IMR-90 (cell line): ENCODE data around the gene OTP. TPM values are rescaled to one million over a fixed set of nuclear protein-coding genes. Genes with fewer than 3 reads are reported as not detected.

ENCODE experiments used
- ATAC-seq: fragments of 200-7000 bp; cut with Tn5 transposase; 2 replicates; pipeline ENCODE4 v1.9.1; 2020; ENCODE audit warnings: low read depth, mild to moderate bottlenecking, moderate library complexity
- BruUV-seq: library from RNA; stranded (reverse); fragments of 400-500 nt; replicated peaks from 2 replicates; lab custom pipeline; 2021; lab: Mats Ljungman, UMichigan
- CTCF ChIA-PET: fragments of 300-600 bp; formaldehyde crosslinking; extraction: SDS; loops from one replicate; lab custom pipeline; 2021; ENCODE audit warnings: antibody characterized with exemption; lab: Yijun Ruan, JAX
- POLR2A ChIA-PET: fragments of 300-600 bp; sonication (Branson Sonifier 250); formaldehyde crosslinking; loops from one replicate; lab custom pipeline; 2022; ENCODE audit warnings: antibody characterized with exemption; ENCODE audit not compliant: unreplicated experiment; lab: Charles Lee
- DNase-seq: peaks from one replicate; pipeline ENCODE4 v3.0.0; 2013
- H2AFZ ChIP-seq: replicated peaks from 2 replicates; pipeline ENCODE3; 2013; ENCODE audit warnings: low read length, mild to moderate bottlenecking; ENCODE audit not compliant: poor library complexity
- H2AK5ac ChIP-seq: 2 replicates; pipeline ENCODE4 v1.6.1; 2013; ENCODE audit warnings: low read depth, low read length, inconsistent platforms
- H2AK9ac ChIP-seq: replicated peaks from 2 replicates; pipeline ENCODE3; 2013; ENCODE audit warnings: mild to moderate bottlenecking, low read depth, low read length, moderate library complexity; ENCODE audit not compliant: poor library complexity
- H2BK120ac ChIP-seq: 2 replicates; pipeline ENCODE4 v1.6.1; 2013; ENCODE audit warnings: low read depth, low read length, inconsistent platforms
- H2BK15ac ChIP-seq: 3 replicates; pipeline ENCODE4 v1.6.1; 2013; ENCODE audit warnings: low read depth, low read length, inconsistent platforms
- H2BK20ac ChIP-seq: 2 replicates; pipeline ENCODE4 v1.6.1; 2013; ENCODE audit warnings: low read depth, mild to moderate bottlenecking, inconsistent platforms, low read length, moderate library complexity
- H2BK5ac ChIP-seq: 2 replicates; pipeline ENCODE4 v1.6.1; 2013; ENCODE audit warnings: mild to moderate bottlenecking, low read depth, low read length, inconsistent platforms; ENCODE audit not compliant: poor library complexity, severe bottlenecking
- H3K14ac ChIP-seq: replicated peaks from 2 replicates; pipeline ENCODE4 v1.6.1; 2013; ENCODE audit warnings: low read depth, low read length, inconsistent platforms
- H3K18ac ChIP-seq: 2 replicates; pipeline ENCODE4 v1.6.1; 2013; ENCODE audit warnings: low read depth, low read length, control low read depth
- H3K23ac ChIP-seq: 2 replicates; pipeline ENCODE4 v1.6.1; 2013; ENCODE audit warnings: low read depth, low read length, inconsistent platforms
- H3K27ac ChIP-seq: 2 replicates; pipeline ENCODE4 v1.5.1; 2013; ENCODE audit warnings: mild to moderate bottlenecking, control low read depth, low read length; ENCODE audit not compliant: insufficient read depth
- H3K27me3 ChIP-seq: 2 replicates; pipeline ENCODE4 v1.6.1; 2013; ENCODE audit warnings: low read length; ENCODE audit not compliant: control insufficient read depth, insufficient read depth
- H3K36me3 ChIP-seq: 2 replicates; pipeline ENCODE4 v1.6.1; 2013; ENCODE audit warnings: low read length, mixed read lengths; ENCODE audit not compliant: control insufficient read depth, insufficient read depth
- H3K4ac ChIP-seq: 2 replicates; pipeline ENCODE4 v1.6.1; 2013; ENCODE audit warnings: low read depth, low read length, inconsistent platforms
- H3K4me1 ChIP-seq: 2 replicates; pipeline ENCODE4 v1.6.1; 2013; ENCODE audit warnings: low read length, mixed read lengths; ENCODE audit not compliant: control insufficient read depth, insufficient read depth
- H3K4me2 ChIP-seq: 2 replicates; pipeline ENCODE4 v1.6.1; 2013; ENCODE audit warnings: low read depth, mild to moderate bottlenecking, control low read depth, low read length, moderate library complexity
- H3K4me3 ChIP-seq: 2 replicates; pipeline ENCODE4 v1.5.1; 2013; ENCODE audit warnings: low read depth, mild to moderate bottlenecking, control low read depth, low read length, moderate library complexity; ENCODE audit not compliant: insufficient read depth
- H3K56ac ChIP-seq: 2 replicates; pipeline ENCODE4 v1.6.1; 2013; ENCODE audit warnings: low read length, inconsistent platforms; ENCODE audit not compliant: insufficient read depth; ENCODE audit errors: extremely low read depth
- H3K79me1 ChIP-seq, 2 experiments: 2 replicates each; pipeline ENCODE4 v1.6.1; 2013; ENCODE audit warnings: low read length in 2 of 2, inconsistent platforms in 1 of 2, low read depth in 1 of 2
- H3K9ac ChIP-seq: 2 replicates; pipeline ENCODE4 v1.6.1; 2013; ENCODE audit warnings: low read depth, low read length, control low read depth
- H3K9me1 ChIP-seq: 2 replicates; pipeline ENCODE4 v1.6.1; 2013; ENCODE audit warnings: low read length, inconsistent platforms; ENCODE audit not compliant: insufficient read depth
- H3K9me3 ChIP-seq: 2 replicates; pipeline ENCODE4 v1.6.1; 2013; ENCODE audit warnings: low read length; ENCODE audit not compliant: control insufficient read depth, insufficient read depth
- H4K20me1 ChIP-seq: 2 replicates; pipeline ENCODE4 v1.6.1; 2013; ENCODE audit warnings: low read length, inconsistent platforms; ENCODE audit not compliant: insufficient read depth
- H4K5ac ChIP-seq: 2 replicates; pipeline ENCODE4 v1.6.1; 2013; ENCODE audit warnings: mild to moderate bottlenecking, low read depth, low read length, control low read depth
- H4K8ac ChIP-seq, 2 experiments: 2 replicates each; pipeline ENCODE4 v1.6.1; 2013; ENCODE audit warnings: low read depth in 2 of 2, low read length in 2 of 2, control low read depth in 1 of 2, inconsistent platforms in 1 of 2
- H4K91ac ChIP-seq: 2 replicates; pipeline ENCODE4 v1.6.1; 2013; ENCODE audit warnings: low read depth, low read length, inconsistent platforms; ENCODE audit not compliant: insufficient read depth
- CEBPB ChIP-seq: IDR thresholded peaks from 2 replicates; pipeline ENCODE4 v1.6.1; 2012; ENCODE audit warnings: low read depth, low read length, improper control_type of control experiment
- CHD1 ChIP-seq: IDR thresholded peaks from 2 replicates; pipeline ENCODE4 v1.6.1; 2012; ENCODE audit warnings: low read depth, low read length, improper control_type of control experiment
- FOS ChIP-seq: fragments of 150-350 bp; IDR thresholded peaks from 2 replicates; pipeline ENCODE4 v1.6.1; 2016; ENCODE audit warnings: low read depth, low read length
- MAFK ChIP-seq: IDR thresholded peaks from 2 replicates; pipeline ENCODE4 v1.6.1; 2012; ENCODE audit warnings: low read depth, low read length, improper control_type of control experiment
- MXI1 ChIP-seq: IDR thresholded peaks from 2 replicates; pipeline ENCODE4 v1.6.1; 2012; ENCODE audit warnings: low read depth, mild to moderate bottlenecking, low read length, moderate library complexity, borderline replicate concordance
- POLR2A ChIP-seq: IDR thresholded peaks from 2 replicates; pipeline ENCODE4 v1.6.1; 2012; ENCODE audit warnings: mild to moderate bottlenecking, low read depth, low read length
- RAD21 ChIP-seq: IDR thresholded peaks from 2 replicates; pipeline ENCODE4 v1.6.1; 2012; ENCODE audit warnings: low read length, improper control_type of control experiment
- RCOR1 ChIP-seq: IDR thresholded peaks from 2 replicates; pipeline ENCODE4 v1.6.1; 2012; ENCODE audit warnings: mild to moderate bottlenecking, low read length, improper control_type of control experiment; ENCODE audit not compliant: insufficient replicate concordance
- RFX5 ChIP-seq: IDR thresholded peaks from 2 replicates; pipeline ENCODE4 v1.8.0; 2012; ENCODE audit warnings: low read depth, mild to moderate bottlenecking, low read length, moderate library complexity
- SMC3 ChIP-seq: fragments of 150-350 bp; IDR thresholded peaks from 2 replicates; pipeline ENCODE4 v1.6.1; 2016; ENCODE audit warnings: low read depth, mild to moderate bottlenecking, antibody characterized with exemption, low read length, moderate library complexity
- WGBS, 2 experiments: methylation state at CpG; one replicate each; pipeline versions ENCODE4 v1.1.5 to v1.1.7; 2013; ENCODE audit warnings: missing lambda C conversion rate in 2 of 2; ENCODE audit not compliant: insufficient read length in 1 of 2; ENCODE audit errors: extremely low coverage in 2 of 2; 5-methylcytosine and 5-hydroxymethylcytosine counted together
- dilution Hi-C: fragments of 300-500 bp; cut with HindIII; formaldehyde crosslinking; loops from one replicate; pipeline ENCODE4 v1.14.3; 2018; ENCODE audit warnings: low sequenced_read_pairs; ENCODE audit not compliant: unreplicated experiment
- in situ Hi-C: fragments of 300-500 bp; cut with MboI; formaldehyde crosslinking; loops from 3 replicates; pipeline ENCODE4 v1.14.3; 2019; ENCODE audit warnings: low sequenced_read_pairs, inconsistent platforms, mixed read lengths
- intact Hi-C: fragments of 100-400 bp; cut with micrococcal nuclease; formaldehyde crosslinking; loops from 2 replicates; pipeline ENCODE4 v1.10.0; 2022
- polyA plus RNA-seq, 3 experiments: library from polyadenylated mRNA; depleted of rRNA; stranded (reverse); fragments of >200 nt; gene quantifications; 2 replicates each; pipeline ENCODE4 v1.2.3, GENCODE V29; 2012; ENCODE audit warnings: low replicate concordance in 1 of 3
- total RNA-seq: library from RNA; depleted of rRNA; stranded (reverse); fragments of >200 nt; gene quantifications from 2 replicates; pipeline ENCODE4 v1.2.3, GENCODE V29; 2012
- TF ChIP-seq, protein P1 (sequence below): conservative IDR thresholded peaks from 2 replicates; pipeline ENCODE4 v1.5.1; 2012; ENCODE audit warnings: mild to moderate bottlenecking, low read depth, low read length, improper control_type of control experiment
- TF ChIP-seq, protein P2 (sequence below): fragments of 150-350 bp; IDR thresholded peaks from 2 replicates; pipeline ENCODE4 v1.6.1; 2016; ENCODE audit warnings: low read depth, mild to moderate bottlenecking, low read length, moderate library complexity, borderline replicate concordance
- TF ChIP-seq, protein P3 (sequence below): fragments of 150-350 bp; IDR thresholded peaks from 2 replicates; pipeline ENCODE4 v1.6.1; 2017; ENCODE audit warnings: mild to moderate bottlenecking, antibody characterized with exemption, low read length, low read depth

The OTP gene
- total and polyA plus RNA-seq, 2 of the 4 experiments (the other 2 are of a cell fraction), result not detected

DNA sequence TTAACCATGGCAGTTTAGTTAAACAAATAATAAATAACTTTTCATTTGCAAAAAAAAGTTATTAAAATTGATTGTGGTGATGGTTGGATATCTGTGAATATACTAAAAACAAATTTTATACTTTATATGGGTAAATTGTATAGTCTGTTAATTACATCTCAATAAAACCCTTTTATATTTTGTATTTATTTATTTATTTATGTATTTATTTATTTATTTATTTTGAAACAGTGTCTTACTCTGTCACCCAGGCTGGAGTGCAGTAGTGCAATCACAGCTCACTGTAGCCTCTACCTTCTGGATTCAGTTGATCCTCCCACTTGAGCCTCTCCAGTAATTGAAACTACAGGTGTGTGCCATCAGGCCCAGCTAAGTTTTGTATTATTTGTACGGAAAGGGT lies 52.4 kb downstream of the OTP start:
- no CpG with 5 or more reads among the region's 1 CpG for WGBS, 2 experiments
- H3K79me1 ChIP-seq, result no peaks in the 10 kb centered on the region
- no peak for ATAC-seq
- no peaks in the 10 kb centered on the region for H3K36me3 ChIP-seq
- H3K9me1 ChIP-seq, result no peaks in the 10 kb centered on the region
- no peak overlapping the region for H3K27ac ChIP-seq
- no peak overlapping the region for H2BK5ac ChIP-seq
- no peak overlapping the region for H3K4me2 ChIP-seq
- dilution Hi-C loops (no loop called here), in situ Hi-C loops (no loop called here), intact Hi-C loops (no loop called here)
- H4K20me1 ChIP-seq, result no peaks in the 10 kb centered on the region
- no peaks in the 10 kb centered on the region for H3K4me1 ChIP-seq
- peaks cover 2% of the 10 kb centered on the region; the same call in 1 of the 2 replicates for H3K27me3 ChIP-seq
- H3K18ac ChIP-seq, result no peak overlapping the region
- H2AK9ac ChIP-seq, result no peak overlapping the region
- no peak overlapping the region for H2BK120ac ChIP-seq
- H2AK5ac ChIP-seq, result no peak overlapping the region
- no peak overlapping the region for H2AFZ ChIP-seq
- no peaks in the 10 kb centered on the region for H3K9me3 ChIP-seq
- no peak overlapping the region for H3K56ac ChIP-seq
- H2BK15ac ChIP-seq, result no peak overlapping the region
- BruUV-seq, result no TSS peak
- H3K23ac ChIP-seq, result no peak overlapping the region
- H4K8ac ChIP-seq, result no peak overlapping the region
- H3K14ac ChIP-seq, result no peak overlapping the region
- H2BK20ac ChIP-seq, result no peak overlapping the region
- TF ChIP-seq, protein P1, sequence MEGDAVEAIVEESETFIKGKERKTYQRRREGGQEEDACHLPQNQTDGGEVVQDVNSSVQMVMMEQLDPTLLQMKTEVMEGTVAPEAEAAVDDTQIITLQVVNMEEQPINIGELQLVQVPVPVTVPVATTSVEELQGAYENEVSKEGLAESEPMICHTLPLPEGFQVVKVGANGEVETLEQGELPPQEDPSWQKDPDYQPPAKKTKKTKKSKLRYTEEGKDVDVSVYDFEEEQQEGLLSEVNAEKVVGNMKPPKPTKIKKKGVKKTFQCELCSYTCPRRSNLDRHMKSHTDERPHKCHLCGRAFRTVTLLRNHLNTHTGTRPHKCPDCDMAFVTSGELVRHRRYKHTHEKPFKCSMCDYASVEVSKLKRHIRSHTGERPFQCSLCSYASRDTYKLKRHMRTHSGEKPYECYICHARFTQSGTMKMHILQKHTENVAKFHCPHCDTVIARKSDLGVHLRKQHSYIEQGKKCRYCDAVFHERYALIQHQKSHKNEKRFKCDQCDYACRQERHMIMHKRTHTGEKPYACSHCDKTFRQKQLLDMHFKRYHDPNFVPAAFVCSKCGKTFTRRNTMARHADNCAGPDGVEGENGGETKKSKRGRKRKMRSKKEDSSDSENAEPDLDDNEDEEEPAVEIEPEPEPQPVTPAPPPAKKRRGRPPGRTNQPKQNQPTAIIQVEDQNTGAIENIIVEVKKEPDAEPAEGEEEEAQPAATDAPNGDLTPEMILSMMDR, result no peak
- TF ChIP-seq CHD1 (no peak), FOS (no peak), POLR2A (no peak), CEBPB (no peak), RCOR1 (no peak), MXI1 (no peak), RFX5 (no peak), MAFK (no peak), RAD21 (no peak), SMC3 (no peak)
- TF ChIP-seq, protein P2, sequence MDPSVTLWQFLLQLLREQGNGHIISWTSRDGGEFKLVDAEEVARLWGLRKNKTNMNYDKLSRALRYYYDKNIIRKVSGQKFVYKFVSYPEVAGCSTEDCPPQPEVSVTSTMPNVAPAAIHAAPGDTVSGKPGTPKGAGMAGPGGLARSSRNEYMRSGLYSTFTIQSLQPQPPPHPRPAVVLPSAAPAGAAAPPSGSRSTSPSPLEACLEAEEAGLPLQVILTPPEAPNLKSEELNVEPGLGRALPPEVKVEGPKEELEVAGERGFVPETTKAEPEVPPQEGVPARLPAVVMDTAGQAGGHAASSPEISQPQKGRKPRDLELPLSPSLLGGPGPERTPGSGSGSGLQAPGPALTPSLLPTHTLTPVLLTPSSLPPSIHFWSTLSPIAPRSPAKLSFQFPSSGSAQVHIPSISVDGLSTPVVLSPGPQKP, result no peak
- TF ChIP-seq, protein P3, sequence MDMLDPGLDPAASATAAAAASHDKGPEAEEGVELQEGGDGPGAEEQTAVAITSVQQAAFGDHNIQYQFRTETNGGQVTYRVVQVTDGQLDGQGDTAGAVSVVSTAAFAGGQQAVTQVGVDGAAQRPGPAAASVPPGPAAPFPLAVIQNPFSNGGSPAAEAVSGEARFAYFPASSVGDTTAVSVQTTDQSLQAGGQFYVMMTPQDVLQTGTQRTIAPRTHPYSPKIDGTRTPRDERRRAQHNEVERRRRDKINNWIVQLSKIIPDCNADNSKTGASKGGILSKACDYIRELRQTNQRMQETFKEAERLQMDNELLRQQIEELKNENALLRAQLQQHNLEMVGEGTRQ, result no peak
- CTCF ChIA-PET, result no interaction called here
- POLR2A ChIA-PET, result no interaction called here
- no peak for DNase-seq
- H4K5ac ChIP-seq, result no peak overlapping the region
- no peak overlapping the region for H3K4me3 ChIP-seq
- no peak overlapping the region for H4K91ac ChIP-seq
- H3K9ac ChIP-seq, result no peak overlapping the region
- no peak overlapping the region for H3K4ac ChIP-seq
